Measurements from ENCODE around the gene CABP7. TPM values are rescaled to one million over a fixed set of nuclear protein-coding genes. Genes with fewer than 3 reads are reported as not detected.

Gene CABP7
- total RNA-seq, 1 experiment from 2014 or later, result not detected

- Histone ChIP-seq H3K4me3 (replicated peaks in 1 of 2; ENCODE audit: low read depth in 1 of 2, low read length in 2 of 2) (0 out of 4 replicates have a peak overlapping the region, but pooled peaks of 1 of the 2 experiments have one; percentile 9), H3K4me1 (ENCODE audit: control insufficient read depth in 1 of 2, insufficient read depth in 2 of 2, low read length in 2 of 2) (peaks cover 36 to 41% of the 10 kb centered on the region in 2 experiments), H3K9ac (ENCODE audit: low read length) (no peak overlapping the region), H3K27me3 (ENCODE audit: insufficient read depth, low read length) (no peaks in the 10 kb centered on the region), H3K36me3 (ENCODE audit: control insufficient read depth in 1 of 2, insufficient read depth in 2 of 2, low read length in 2 of 2) (no peaks in the 10 kb centered on the region), H3K4me2 (ENCODE audit: low read length) (peak overlapping the region; percentile 61), H3K9me2 (ENCODE audit: insufficient read depth) (no peaks in the 10 kb centered on the region), H3K27ac (ENCODE audit: low read depth, low read length) (peak overlapping the region; percentile 38), H2AFZ (ENCODE audit: low read depth, low read length, poor library complexity, severe bottlenecking) (no peak overlapping the region), H3K9me3 (ENCODE audit: control insufficient read depth in 1 of 2, insufficient read depth in 1 of 2, low read depth in 1 of 2, low read length in 2 of 2) (no peaks in the 10 kb centered on the region), H3K79me2 (ENCODE audit: insufficient read depth, low read length) (no peaks in the 10 kb centered on the region), H4K20me1 (ENCODE audit: insufficient read depth) (no peaks in the 10 kb centered on the region)
- intact Hi-C loops (cut with micrococcal nuclease), result loop anchor here (1.0 kb wide), 2 partner anchors 304 to 388 kb away; no protein-coding TSS in a partner anchor
- CTCF ChIA-PET, result interaction anchor here (0.7 to 3.1 kb wide), 12 partner anchors 10 to 587 kb away, joined by 3 to 29 read pairs (median 4); no protein-coding TSS in a partner anchor
- no TSS peak for BruUV-seq (replicated peaks)
- ATAC-seq (peak; percentile 74), DNase-seq (ENCODE audit: low read depth, low spot score) (peak; percentile 51)
- peak; percentile 39 to 59 (median 51); a peak in 5 of 6 replicates for TF ChIP-seq CTCF (IDR thresholded peaks at IDR 0.05 in 2 of 3, conservative IDR thresholded peaks at IDR 0.05 in 1 of 3; ENCODE audit: borderline replicate concordance in 1 of 3, insufficient read depth in 1 of 3, low read depth in 2 of 3, low read length in 2 of 3)
- TF ChIP-seq FOSL1 (IDR thresholded peaks at IDR 0.05; ENCODE audit: low read depth), result peak; percentile 50; the same call in 1 of the 2 replicates
- no peak for TF ChIP-seq ZBTB33 (IDR thresholded peaks at IDR 0.05; ENCODE audit: extremely low read depth, insufficient replicate concordance, low read length)
- TF ChIP-seq CBX3 (IDR thresholded peaks at IDR 0.05; ENCODE audit: low read depth), result peak; percentile 73; the same call in 1 of the 2 replicates
- TF ChIP-seq ATF3 (IDR thresholded peaks at IDR 0.05), result no peak
- no peak for TF ChIP-seq ZNF274 (IDR thresholded peaks at IDR 0.05; ENCODE audit: low read depth, low read length)
- TF ChIP-seq RAD21 (IDR thresholded peaks at IDR 0.05; ENCODE audit: low read depth), result peak; percentile 67
- RAD21 ChIA-PET (ENCODE audit: low non-redundant PET in 1 of 2, low total read pairs in 2 of 2, uncharacterized antibody in 2 of 2, unreplicated experiment in 2 of 2), result interaction anchor here (0.6 to 1.0 kb wide), 7 partner anchors 12 to 388 kb away, joined by 3 to 6 read pairs (median 4); partner anchors contain the start of genes UQCR10 (in 1 of the 2) and ZMAT5 (in 1 of the 2)
- POLR2A ChIA-PET, result interaction anchor here (1.1 to 1.7 kb wide), 3 partner anchors 66 to 387 kb away, joined by 3 to 5 read pairs (median 4); partner anchors contain the start of genes UQCR10 and ZMAT5
Observed at GRCh38 chr22:29701155-29701999, 18.4 kb upstream of the CABP7 start.
